IPS DF 4.7 (cell line): ENCODE measurements around the gene MKI67.
"Not testable (repeated sequence)": the region's sequence is repeated elsewhere in the genome, so short reads cannot be mapped to it uniquely, and the experiment has no call there.

Experiments
- DNase-seq: peaks from one replicate; pipeline ENCODE4 v3.0.0-alpha.2; 2013; ENCODE audit warnings: low spot score; ENCODE audit errors: extremely low read depth

Gene MKI67

DNA sequence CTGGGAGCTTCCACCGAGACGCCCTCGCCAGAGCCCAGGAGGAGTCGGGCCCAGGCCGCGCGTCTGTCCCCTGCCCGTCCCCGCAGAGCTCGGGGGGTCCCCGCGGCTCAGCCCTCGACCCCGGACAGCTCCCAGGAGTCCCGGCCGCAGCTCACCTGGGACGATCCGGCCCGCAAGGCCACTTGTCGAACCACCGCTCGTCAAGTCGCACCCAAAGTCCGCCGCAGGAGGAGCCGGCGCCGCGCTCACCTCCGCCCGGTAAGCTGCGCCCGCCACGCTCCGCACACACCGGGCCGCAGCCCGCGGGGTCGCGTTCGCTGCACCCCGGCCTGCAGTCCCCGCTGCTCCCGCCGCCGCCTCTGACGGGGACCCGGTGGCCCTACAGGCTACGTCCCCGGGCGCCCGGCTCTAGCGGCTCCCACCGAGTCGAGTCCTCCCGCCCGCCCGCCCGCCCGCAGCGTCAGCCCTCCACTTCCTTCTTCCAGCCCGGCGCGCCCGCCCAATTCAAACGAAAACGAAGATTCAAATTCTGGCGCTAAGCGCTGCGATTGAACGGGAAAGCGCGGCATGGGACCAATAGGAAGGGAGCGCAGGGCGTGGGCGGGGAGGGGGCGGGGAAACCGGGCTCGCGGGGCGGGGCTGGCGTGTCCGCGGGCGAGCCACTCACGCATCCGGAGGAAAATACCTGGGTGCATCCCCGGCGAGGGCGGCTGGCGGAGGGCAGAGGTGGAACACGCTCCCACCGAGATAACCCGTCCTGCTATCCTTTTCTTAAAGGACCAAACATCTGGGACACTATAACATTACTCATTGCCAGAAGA, at the start of gene MKI67:
Gene MKI67, minus strand, starts transcription at position 480 of the 821 bp plus-strand sequence. CDS start 756 bp downstream, outside the sequence.
- DNase-seq: peak; percentile 25

DNA sequence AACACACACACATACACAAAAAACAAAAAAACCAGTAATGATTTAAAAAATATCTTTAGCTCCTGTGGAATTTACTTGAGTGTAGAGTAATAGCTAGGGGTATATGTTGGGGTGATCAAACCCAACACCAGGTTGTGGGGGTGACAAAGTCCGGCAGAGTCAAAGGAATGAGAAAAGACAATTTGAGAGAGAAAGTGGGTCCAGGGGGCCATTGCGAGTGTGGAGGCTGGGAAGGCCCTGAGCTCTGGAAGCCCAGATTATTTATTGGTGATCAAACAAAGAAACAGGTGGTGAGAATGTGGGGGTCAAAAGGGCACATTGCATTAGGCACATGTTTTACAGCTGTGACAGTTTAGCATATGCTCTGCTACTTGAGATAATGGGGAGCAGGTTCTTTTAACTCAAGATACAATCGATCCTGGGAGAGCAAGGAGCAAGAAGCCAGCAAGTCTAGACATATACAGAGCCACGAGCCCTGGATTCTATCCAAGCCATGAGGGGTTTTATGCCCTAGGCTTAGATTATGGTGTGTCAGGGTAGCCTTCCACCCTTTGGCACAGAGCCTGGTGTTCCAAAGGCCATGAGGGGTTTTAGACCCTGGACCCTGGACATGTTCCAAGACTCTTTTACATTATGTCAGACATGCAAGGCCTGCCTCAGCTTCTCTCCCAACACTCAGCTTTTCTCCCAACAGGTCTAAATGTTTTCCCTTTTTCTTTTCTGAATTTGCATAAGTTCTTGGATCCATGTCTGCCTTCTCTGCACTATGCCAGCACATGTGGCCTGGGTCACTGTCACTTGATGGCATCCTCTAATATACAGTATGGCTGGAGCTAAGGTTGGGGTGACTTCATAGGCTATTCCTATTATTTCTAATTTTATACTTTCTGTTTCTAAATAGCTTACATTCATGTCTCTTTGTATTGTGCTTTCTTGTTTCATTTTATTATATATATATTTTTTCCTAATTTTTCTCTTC, 48.6 kb upstream of the MKI67 start:
- no peak for DNase-seq

DNA sequence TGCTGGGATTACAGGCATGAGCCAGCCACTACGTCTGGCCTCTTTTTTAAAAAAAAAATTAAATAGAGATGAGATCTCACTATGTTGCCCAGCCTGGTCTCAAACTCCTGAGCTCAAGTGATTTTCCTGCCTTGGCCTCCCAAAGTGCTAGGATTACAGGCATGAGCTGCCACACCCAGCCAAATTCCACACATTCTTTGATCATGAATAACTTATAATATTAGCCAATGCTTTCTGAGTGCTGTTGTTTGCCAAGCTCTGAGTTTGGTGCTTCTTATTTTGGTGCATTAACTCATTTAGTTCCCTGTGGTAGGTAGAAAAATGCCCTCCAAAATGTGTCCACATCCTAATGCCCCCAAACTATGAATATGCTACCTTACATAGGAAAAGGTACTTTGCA, 47.2 kb upstream of the MKI67 start:
- DNase-seq: no peak

DNA sequence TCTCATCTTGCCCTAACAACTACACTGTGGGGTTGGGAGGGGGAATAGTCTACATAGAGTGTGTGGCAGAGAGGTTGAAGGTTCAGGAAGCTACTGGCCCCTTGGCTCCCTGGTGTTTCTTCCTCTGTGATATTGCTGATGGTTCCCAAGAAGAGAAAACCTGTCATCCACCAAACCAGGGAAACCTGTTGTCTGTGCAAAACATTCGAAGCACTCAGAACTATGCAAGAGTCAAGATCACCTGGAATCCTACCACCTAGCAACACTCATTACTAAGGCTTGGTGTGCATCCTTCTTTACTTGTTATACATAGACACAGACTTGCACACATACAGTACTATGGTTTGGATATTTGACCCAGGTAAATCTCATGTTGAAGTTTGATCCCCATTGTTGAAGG, 46.5 kb upstream of the MKI67 start:
- no peak for DNase-seq

DNA sequence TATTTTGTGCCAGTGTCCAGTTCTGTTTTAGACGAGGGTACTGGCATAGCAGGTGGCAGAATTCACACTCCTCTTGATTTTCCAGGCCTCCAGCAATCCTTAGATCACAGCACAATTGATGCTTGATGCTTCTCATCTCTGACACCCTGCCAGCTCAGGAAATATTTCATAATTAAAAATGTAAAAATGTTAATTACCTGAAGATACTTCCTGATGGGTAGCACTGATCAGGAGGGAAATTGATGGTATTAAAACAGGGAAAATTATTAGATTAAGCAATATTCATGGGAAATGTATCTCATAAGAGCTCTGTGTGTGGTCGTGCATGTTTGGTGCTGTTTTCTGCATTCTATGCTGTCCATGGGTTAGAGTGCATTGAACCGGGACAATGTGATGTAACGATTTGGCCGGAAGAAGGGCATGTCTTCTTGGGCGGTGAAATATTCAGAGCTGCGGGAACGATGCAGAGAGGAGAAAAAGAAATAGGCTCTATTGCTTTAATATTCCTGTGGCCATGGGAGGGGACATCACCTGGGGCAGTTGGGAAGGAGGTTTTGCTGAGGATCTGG, 43.7 kb upstream of the MKI67 start:
- DNase-seq: no peak

- DNase-seq: no peak
Observed at GRCh38 chr10:128167926-128168520, 41.8 kb upstream of the MKI67 start.

GRCh38 chr10:128167123-128167522, 40.9 kb upstream of the MKI67 start:
- not testable (repeated sequence) for DNase-seq

- DNase-seq: no peak
Observed at GRCh38 chr10:128166151-128166550, 39.9 kb upstream of the MKI67 start.

GRCh38 chr10:128165536-128165935, 39.3 kb upstream of the MKI67 start:
- DNase-seq: no peak

DNA sequence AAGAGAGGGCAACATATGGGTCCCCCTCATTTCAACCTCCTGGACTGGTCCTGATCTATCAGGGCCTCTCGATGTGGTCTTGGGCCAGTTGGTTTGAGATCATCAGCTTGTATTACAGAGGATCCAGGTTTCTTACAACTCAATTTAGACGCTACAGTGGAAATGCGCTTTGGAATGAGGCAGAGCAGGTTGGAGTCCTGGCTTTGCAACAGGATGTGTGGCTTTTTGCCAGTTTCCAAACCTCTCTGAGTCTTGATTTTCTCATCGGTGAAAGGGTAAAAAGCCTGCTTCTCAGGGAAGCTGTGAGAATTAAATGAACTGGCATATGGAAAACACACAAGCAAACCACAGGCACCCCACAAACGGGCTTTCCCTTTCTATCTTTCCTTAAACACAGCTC, 37.5 kb upstream of the MKI67 start:
- no peak for DNase-seq

DNA sequence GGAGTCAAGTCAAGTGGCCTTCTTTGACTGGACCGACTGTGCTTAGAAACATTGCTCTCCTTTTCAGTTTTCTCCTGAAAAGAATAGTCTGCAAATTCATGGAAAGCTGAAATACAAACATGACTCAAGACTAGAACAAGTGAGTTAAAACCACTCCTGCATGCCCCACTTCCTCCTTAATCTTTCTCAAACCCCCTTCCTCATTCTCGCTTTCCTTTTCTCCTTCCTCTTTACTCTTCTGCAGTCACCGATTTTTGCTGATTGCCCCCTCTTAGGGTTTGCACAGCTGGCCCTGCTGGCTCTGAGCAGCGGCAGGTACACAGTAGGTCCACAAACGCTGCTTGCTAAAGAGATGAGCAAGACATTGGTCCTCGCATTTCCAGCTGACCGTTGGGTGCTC, 34.8 kb upstream of the MKI67 start:
- no peak for DNase-seq

GRCh38 chr10:128160297-128160711, 34.1 kb upstream of the MKI67 start:
- DNase-seq: no peak

DNA sequence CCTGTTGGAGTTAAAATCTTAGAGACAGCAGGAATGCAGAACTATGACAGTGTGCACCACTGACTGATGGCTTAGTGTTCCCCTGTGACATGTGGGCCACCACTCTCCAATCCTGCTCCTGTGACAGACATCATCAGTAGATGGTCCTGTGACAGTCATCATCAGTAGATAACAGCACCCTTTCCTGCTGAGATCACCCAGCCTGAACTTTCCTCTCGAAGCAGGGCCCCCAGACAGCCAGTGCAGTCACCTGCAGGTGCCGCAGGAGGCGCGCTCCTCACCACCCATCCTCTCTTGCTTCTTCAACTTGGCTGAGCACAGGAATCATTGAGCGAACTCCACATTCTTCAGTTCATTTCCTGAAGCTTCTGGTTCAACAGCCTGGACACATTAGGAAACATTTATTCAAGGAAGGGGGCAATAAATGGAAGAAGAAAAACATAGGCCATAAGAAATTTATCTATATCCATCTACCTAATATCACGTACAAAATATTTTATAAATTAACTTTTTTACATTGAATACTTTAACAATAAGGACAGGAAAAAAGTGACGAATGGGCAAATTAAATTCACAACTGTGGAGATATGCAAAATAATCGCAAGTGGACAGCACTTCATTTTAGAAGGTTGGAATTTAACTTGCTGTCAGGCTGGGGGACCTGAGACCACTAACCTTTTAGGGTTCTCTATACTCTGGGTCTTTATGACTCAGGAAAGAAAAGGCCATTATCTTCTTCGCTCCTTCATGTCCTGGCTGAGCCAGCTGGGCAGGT, 32.0 kb upstream of the MKI67 start:
- DNase-seq: no peak

DNA sequence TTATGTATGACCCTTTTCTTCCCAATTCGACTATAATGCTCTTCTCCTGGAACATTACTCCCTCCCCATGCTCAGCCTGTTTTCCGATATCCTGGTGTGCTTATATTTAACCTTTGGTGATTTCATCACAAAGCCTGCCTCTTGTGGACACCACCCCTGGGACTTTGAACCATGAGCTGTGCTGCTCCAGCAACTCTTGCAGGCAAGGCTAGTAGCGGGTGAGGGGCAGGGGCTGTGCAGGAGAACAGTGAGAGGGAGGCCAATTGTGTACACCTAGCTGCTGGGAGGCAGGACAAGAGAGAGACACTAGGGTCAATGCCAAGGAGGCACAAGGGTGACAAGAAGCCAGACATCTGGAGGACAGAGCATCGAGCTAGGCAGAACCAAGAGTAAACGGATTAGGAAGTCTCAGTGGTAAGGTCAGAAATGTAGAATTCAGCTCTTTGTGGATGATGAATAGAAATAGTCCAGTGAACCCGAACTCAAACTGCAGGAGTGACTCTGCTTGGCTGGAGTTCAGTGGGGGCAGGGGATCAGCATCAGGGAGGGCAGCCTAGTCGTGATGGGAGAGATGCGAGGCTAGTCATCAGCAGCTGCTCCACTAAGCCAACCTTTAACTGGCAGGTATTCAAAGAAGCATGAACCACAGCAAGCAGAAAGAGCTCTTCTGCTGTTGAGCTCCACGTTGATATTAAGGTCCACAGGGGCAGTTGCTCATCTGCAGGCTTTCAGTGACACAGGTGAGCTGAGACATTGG, 31.0 kb upstream of the MKI67 start:
- no peak for DNase-seq

DNA sequence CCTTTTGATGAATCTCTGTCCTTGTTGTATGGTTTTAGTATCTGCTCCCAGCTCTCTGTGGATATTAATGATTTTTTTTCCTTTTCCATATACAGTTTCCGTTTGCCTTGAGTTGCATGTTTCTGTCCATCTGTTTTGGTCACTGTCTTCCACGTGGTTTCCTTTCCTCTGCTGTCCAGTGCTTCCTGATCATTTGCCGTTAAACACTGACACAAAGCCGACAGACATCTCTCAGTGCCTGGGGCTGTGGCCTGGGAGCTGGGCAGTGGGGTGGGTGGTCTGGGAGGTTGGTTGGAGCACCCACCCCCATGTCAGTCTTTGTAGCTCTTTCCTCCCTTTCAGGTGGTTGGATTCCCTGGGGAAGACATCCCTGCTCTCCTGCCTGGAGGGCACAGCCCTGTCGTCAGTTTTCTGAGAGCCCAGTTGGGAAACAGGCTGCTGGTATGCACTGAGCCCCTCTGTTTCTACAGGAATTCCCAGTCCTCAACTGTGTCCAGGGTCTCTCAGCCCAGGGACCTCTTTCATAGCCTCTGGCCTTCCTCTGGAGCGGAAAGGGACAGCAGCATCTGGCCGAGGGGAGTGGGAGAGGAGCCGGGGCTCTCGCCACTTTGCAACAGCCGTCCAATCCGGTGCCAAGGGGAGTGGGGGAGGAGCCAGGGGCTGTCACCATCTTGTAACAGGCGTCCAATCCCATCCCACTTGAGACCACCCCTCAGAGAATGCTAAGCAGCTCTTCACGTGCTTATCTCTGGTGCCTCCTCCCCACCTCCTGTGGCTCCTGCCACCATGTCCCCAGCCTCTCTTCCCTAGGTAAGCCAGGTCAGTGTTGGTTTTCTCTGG, 26.7 kb upstream of the MKI67 start:
- no peak for DNase-seq

DNA sequence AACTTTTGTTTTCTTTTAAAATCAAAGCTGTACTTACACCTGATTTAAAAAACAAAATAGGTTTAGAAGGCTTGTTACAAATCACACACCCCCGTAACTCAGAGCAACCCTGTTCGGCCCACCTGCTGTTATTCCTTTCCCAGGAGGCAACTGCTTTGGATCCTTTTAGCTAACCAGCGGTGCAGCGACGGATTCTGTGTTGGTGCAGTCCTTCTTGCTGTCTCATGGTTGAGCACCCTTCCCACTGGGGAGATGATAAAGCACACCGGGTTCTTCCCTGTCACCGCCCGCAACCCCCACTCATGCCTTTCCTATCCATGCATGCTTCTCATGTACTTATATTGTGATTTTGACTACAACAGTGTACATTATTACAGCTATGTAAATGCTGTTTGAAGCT, 24.8 kb upstream of the MKI67 start:
- DNase-seq: no peak

GRCh38 chr10:128150561-128150960, 24.3 kb upstream of the MKI67 start:
- DNase-seq: no peak

DNA sequence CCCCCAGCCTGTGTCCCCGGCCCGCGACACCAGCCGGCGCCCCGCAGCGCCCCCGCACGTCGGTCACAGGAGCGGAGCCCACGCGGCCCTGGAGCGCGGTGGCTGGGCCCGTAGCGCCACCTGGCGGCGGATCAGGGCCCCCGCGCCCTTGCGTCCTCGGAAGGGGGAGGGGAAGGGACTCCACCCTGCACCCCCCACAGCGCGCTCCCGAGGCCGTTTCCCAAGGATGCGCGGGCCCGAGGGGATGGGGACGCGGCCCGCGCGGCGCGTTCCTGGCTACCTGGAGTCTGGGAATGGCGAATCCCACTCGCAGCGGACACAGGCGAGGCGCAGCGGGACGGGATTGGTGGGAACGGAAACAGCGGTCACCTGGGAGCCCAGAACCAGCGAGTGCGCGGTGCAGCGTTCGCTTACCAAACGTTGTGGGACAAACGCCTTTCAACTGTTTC, 23.8 kb upstream of the MKI67 start:
- DNase-seq: peak; percentile 41
